CD4-positive, alpha-beta T cell treated with Interleukin-4 for 4 hours (primary cell): ENCODE results near the gene KDM4B.
"Not testable (repeated sequence)": the region's sequence is repeated elsewhere in the genome, so short reads cannot be mapped to it uniquely, and the experiment has no call there.

Experiments
- DNase-seq: peaks from one replicate; pipeline ENCODE4 v3.0.0-alpha.2; 2020

KDM4B gene

DNA sequence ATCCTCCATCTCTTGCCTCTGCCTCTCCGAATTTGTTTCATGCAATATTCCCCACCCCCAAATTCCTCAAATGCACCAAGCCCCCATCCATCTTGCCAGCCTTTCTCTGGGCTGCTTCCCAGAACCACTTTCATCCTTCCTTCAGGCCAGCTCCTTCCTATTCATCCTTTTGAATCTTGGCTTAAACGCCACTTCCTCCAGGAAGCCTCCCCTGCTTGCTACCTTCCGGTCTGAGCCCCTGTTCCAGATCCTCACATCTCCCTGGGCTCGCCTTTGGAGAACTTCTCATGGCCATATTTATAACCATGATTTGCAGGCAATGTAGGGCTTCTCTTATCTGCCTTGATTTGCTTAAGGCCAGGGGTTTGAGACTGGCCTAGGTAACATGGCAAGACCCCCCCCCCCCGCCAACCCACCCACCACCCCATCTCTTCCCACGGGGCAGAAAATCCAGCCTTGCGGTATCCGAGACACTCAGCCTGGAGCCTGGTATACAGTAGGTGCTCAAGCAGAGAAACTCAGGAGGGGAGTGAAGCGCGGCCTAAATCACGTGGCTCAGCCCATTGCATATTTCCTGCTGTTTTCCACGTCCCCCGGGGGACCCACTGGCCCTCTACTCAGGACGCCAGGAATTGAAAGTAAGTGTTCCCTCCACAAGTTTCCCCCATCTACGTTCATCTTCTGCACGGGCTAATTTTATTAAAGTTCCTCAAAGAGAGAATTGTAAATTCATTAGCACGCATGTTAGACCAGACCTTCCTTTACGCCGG, 219.8 kb downstream of the KDM4B start:
- no peak for DNase-seq

- no peak for DNase-seq
These were observed 220.3 kb downstream of the KDM4B start for GRCh38 chr19:5189318-5189607.

GRCh38 chr19:5191091-5191490, 222.2 kb downstream of the KDM4B start:
- DNase-seq, result no peak

DNA sequence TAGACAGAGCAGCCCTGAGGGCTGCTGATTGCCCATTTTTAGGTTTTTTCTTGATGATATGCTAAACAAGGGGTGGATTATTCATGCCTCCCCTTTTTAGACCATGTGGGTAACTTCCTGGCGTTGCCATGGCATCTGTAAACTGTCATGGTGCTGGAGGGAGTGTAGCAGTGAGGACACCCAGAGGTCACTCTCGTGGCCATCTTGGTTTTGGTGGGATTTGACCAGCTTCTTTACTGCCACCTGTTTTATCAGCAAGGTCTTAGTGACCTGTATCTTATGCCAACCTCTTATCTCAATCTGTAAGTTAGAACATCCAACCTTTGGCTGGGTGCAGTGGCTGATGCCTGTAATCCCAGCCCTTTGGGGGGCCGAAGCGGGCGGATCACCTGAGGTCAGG, 223.7 kb downstream of the KDM4B start:
- DNase-seq, result no peak

- no peak for DNase-seq
These were observed 224.3 kb downstream of the KDM4B start for GRCh38 chr19:5193192-5193591.

GRCh38 chr19:5194641-5195040, 225.7 kb downstream of the KDM4B start:
- DNase-seq, result no peak

- DNase-seq, result not testable (repeated sequence)
These were observed 226.7 kb downstream of the KDM4B start for GRCh38 chr19:5195587-5195986.

GRCh38 chr19:5196832-5197231, 227.9 kb downstream of the KDM4B start:
- no peak for DNase-seq

DNA sequence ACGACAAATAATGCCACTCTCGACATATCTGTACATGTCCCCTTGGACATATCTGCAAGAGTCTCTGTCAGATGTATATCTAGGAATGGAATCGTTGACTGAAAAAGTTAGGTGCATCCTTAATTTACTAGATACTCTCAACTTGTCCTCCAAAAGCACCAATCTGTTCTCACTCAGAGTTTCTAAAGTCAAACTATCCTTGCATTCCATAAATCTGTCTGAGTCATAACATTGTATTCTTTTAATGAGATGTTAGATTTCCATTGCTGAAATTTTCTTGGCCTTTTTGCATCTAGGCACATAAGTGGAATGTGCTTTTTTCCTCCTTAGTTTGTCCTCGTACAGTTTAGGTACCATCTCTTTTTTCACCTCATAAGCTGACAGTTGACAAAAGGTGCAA, 231.9 kb downstream of the KDM4B start:
- no peak for DNase-seq

DNA sequence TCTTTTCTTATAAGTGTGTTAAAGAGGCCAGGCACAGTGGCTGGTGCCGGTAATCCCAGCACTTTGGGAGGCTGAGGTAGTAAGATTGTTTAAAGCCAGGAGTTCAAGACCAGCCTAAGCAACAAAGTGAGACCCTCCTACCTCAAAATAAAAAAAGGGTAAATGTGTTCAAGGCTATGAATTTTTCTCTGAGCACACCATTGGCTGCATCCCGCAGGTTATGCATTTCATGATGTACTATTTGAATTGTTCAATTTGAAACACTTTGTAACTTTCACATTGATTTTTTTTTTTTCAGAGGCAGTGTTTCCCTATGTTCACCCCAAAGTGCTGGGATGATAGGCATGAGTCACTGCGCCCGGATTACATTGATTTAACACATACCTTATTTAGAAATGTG, 233.6 kb downstream of the KDM4B start:
- DNase-seq, result no peak
